ENCODE data around the gene PTPRN2. TPM values are rescaled to one million over a fixed set of nuclear protein-coding genes. Genes with fewer than 3 reads are reported as not detected.

PTPRN2 gene
- total and polyA plus RNA-seq, 7 donors, result 0.47 to 0.82 (median 0.51) TPM

- Histone ChIP-seq H3K27me3 (ENCODE audit: insufficient read depth in 3 of 3, low read length in 2 of 3) (peaks cover 0 to 15% (median 2%) of the 10 kb centered on the region in 3 donors), H3K4me3 (no peak overlapping the region), H3K9me3 (peaks cover 8% of the 10 kb centered on the region), H3K36me3 (ENCODE audit: insufficient read depth in 1 of 2, low read depth in 1 of 2) (no peaks in the 10 kb centered on the region), H3K4me1 (no peaks in the 10 kb centered on the region), H3K27ac (no peak overlapping the region)
- WGBS, 3 donors, result 73 to 76% (median 74%) methylated on average over 11 of the region's 11 CpGs
- TF ChIP-seq, protein P1, sequence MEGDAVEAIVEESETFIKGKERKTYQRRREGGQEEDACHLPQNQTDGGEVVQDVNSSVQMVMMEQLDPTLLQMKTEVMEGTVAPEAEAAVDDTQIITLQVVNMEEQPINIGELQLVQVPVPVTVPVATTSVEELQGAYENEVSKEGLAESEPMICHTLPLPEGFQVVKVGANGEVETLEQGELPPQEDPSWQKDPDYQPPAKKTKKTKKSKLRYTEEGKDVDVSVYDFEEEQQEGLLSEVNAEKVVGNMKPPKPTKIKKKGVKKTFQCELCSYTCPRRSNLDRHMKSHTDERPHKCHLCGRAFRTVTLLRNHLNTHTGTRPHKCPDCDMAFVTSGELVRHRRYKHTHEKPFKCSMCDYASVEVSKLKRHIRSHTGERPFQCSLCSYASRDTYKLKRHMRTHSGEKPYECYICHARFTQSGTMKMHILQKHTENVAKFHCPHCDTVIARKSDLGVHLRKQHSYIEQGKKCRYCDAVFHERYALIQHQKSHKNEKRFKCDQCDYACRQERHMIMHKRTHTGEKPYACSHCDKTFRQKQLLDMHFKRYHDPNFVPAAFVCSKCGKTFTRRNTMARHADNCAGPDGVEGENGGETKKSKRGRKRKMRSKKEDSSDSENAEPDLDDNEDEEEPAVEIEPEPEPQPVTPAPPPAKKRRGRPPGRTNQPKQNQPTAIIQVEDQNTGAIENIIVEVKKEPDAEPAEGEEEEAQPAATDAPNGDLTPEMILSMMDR (IDR thresholded peaks at IDR 0.05), result no peak
- intact Hi-C loops (cut with DNase I), result no loop called here
- DNase-seq, result no peak
- ATAC-seq, result no peak
Measured at GRCh38 chr7:158576050-158576762, 11.4 kb downstream of the PTPRN2 start.

DNA sequence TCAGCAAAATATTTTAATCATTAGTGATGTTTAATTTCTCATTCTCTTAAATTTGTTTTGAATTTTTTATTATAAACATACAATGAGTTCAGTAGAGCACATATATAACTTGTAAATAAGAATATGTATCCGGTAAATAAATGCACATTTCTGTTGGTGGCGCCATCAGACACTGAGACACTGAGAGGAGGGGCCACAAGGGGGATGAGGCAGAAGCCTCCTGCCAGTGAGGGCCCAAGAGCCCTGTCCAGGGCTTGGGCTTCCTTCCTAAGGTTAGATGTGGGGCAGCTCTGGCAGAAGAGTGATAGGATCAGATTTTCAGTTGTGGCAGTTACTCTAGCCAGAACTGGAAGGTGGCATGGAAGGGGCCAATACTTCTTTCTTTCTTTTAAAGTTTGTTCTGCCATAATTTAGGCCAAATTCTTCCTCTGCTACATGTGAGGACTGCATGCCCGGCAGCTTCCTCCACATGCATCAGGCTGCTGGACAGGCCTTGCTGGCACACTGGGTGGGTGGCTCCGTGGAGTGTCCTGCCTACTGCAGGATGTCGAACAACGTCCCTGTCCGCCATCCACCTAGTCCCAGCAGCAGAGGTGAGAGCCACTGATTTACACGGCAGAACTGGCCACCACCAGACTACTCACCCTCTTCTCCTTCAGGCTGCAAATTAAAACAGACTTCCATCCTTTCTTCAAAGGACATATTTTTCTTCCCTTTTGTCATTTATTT, 13.2 kb downstream of the PTPRN2 start:
- Histone ChIP-seq H3K9me3 (peaks cover 2% of the 10 kb centered on the region), H3K27me3 (ENCODE audit: insufficient read depth in 3 of 3, low read length in 2 of 3) (peaks cover 0 to 26% (median 8%) of the 10 kb centered on the region in 3 donors), H3K4me3 (no peak overlapping the region), H3K36me3 (ENCODE audit: insufficient read depth in 1 of 2, low read depth in 1 of 2) (no peaks in the 10 kb centered on the region), H3K4me1 (no peaks in the 10 kb centered on the region), H3K27ac (no peak overlapping the region)
- intact Hi-C loops (cut with DNase I), result no loop called here
- ATAC-seq (no peak), DNase-seq (no peak)
- TF ChIP-seq, protein P1 (IDR thresholded peaks at IDR 0.05), result no peak
- WGBS, 3 donors, result 65 to 73% (median 73%) methylated on average over 8 of the region's 8 CpGs

DNA sequence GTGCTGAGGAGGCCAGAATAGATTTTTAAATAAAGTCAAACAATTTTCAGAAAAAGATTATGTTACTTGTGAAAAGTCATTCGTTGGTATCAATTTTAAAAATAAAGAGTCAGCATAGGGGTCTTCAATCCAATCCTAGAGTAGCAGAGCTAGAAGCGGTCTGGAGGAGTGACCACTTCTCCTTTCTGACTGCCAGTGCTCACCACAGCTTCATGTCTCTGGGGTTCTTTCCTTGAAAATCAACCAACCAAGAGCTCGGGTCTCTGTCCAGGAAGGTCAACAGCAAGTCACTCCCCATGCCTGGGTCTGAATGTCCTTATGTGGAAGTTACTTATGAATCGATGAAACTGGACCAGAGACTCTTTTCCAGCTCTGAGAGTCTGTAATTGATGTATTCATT, 14.3 kb downstream of the PTPRN2 start:
- WGBS, 3 donors, result 52 to 59% (median 54%) methylated on average over 4 of the region's 4 CpGs
- no peaks in the 10 kb centered on the region for H3K36me3 ChIP-seq (ENCODE audit: insufficient read depth in 1 of 2, low read depth in 1 of 2)
- DNase-seq (no peak), ATAC-seq (no peak)
- H3K4me1 ChIP-seq, result no peaks in the 10 kb centered on the region
- no peak overlapping the region for H3K4me3 ChIP-seq
- H3K9me3 ChIP-seq, result no peaks in the 10 kb centered on the region
- H3K27me3 ChIP-seq (ENCODE audit: insufficient read depth in 3 of 3, low read length in 2 of 3), result peaks cover 0 to 37% (median 12%) of the 10 kb centered on the region in 3 donors
- TF ChIP-seq, protein P1 (IDR thresholded peaks at IDR 0.05), result no peak
- H3K27ac ChIP-seq, result no peak overlapping the region
- intact Hi-C loops (cut with DNase I), result no loop called here

DNA sequence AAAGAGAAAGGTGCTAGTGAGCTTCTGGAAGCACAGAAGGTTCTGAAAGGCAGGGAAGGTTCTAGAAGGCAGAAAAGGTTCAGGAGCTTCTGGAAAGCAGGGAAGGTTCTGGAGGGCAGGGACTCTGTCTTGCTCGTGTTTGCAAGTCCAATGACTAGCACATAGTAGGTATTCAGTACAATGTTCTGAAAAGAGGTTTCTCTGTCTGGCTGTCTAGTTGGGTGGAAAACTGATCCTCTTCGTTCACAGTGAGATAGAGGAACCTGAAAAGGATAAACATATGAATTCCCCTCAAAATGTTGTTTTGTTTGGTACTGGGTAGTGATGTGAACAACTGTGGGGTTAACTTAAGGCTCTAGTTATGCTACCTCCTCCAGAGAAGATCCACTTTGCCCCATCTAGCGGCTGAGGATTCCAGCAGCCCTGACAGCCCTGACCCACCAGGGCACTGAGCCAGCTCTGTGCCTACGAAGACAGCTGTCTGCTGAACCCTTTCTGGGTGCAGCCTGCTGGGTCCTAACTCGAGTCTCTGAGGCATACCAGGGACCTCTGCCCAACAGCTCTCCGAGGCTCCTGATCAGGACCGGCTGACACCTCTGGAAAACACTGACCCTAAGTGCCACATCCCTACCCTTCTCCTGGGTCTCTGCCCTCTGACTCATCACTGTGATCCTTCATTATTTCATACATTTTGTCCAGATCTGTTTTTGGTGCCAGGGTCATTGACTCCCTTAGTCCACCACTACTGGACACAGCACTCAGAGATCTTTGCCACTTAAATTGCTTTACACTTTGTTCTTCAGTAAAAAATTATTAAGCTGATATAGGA, 15.4 kb downstream of the PTPRN2 start:
- no peak overlapping the region for H3K4me3 ChIP-seq
- no peak overlapping the region for H3K27ac ChIP-seq
- peaks cover 0 to 41% (median 12%) of the 10 kb centered on the region in 3 donors for H3K27me3 ChIP-seq (ENCODE audit: insufficient read depth in 3 of 3, low read length in 2 of 3)
- ATAC-seq, result no peak
- TF ChIP-seq, protein P1 (IDR thresholded peaks at IDR 0.05), result no peak
- WGBS, 3 donors, result 21 to 25% (median 24%) methylated on average over 7 of the region's 7 CpGs
- H3K36me3 ChIP-seq (ENCODE audit: insufficient read depth in 1 of 2, low read depth in 1 of 2), result no peaks in the 10 kb centered on the region
- intact Hi-C loops (cut with DNase I), result no loop called here
- H3K9me3 ChIP-seq, result no peaks in the 10 kb centered on the region
- no peaks in the 10 kb centered on the region for H3K4me1 ChIP-seq
- no peak for DNase-seq

Measured in psoas muscle (tissue), 8 donors.